Measurements from ENCODE around the gene IFI44L.

DNA sequence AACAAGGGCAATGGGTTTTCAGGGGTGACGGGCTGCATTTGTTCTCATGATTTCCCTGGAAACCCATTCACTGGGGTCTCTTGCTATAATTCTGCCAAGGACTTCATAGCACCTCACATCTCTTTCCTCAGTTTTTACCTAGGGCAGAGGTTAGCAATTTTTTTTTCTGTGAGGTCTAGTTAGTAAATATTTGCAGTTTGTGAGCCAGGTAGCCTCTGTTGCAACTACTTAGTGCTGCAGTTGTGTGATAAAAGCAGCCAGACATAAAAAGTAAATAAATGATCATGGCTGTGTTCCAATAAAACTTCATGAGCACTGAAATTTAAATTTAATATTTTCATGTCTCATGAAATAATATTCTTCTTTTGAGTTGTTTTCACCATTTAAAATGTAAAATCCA, 67.1 kb downstream of the IFI44L start:
- TF ChIP-seq YY1 (IDR thresholded peaks at IDR 0.05), result no peak
- TF ChIP-seq, protein P1, sequence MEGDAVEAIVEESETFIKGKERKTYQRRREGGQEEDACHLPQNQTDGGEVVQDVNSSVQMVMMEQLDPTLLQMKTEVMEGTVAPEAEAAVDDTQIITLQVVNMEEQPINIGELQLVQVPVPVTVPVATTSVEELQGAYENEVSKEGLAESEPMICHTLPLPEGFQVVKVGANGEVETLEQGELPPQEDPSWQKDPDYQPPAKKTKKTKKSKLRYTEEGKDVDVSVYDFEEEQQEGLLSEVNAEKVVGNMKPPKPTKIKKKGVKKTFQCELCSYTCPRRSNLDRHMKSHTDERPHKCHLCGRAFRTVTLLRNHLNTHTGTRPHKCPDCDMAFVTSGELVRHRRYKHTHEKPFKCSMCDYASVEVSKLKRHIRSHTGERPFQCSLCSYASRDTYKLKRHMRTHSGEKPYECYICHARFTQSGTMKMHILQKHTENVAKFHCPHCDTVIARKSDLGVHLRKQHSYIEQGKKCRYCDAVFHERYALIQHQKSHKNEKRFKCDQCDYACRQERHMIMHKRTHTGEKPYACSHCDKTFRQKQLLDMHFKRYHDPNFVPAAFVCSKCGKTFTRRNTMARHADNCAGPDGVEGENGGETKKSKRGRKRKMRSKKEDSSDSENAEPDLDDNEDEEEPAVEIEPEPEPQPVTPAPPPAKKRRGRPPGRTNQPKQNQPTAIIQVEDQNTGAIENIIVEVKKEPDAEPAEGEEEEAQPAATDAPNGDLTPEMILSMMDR (IDR thresholded peaks at IDR 0.05; ENCODE audit: low read depth, low read length, missing input control), result no peak
- TF ChIP-seq JUND (IDR thresholded peaks at IDR 0.05), result no peak
- TF ChIP-seq, protein P2, sequence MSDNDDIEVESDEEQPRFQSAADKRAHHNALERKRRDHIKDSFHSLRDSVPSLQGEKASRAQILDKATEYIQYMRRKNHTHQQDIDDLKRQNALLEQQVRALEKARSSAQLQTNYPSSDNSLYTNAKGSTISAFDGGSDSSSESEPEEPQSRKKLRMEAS (IDR thresholded peaks at IDR 0.05), result no peak
- TF ChIP-seq FOXA1 (IDR thresholded peaks at IDR 0.05), result no peak
- TF ChIP-seq, protein P3, sequence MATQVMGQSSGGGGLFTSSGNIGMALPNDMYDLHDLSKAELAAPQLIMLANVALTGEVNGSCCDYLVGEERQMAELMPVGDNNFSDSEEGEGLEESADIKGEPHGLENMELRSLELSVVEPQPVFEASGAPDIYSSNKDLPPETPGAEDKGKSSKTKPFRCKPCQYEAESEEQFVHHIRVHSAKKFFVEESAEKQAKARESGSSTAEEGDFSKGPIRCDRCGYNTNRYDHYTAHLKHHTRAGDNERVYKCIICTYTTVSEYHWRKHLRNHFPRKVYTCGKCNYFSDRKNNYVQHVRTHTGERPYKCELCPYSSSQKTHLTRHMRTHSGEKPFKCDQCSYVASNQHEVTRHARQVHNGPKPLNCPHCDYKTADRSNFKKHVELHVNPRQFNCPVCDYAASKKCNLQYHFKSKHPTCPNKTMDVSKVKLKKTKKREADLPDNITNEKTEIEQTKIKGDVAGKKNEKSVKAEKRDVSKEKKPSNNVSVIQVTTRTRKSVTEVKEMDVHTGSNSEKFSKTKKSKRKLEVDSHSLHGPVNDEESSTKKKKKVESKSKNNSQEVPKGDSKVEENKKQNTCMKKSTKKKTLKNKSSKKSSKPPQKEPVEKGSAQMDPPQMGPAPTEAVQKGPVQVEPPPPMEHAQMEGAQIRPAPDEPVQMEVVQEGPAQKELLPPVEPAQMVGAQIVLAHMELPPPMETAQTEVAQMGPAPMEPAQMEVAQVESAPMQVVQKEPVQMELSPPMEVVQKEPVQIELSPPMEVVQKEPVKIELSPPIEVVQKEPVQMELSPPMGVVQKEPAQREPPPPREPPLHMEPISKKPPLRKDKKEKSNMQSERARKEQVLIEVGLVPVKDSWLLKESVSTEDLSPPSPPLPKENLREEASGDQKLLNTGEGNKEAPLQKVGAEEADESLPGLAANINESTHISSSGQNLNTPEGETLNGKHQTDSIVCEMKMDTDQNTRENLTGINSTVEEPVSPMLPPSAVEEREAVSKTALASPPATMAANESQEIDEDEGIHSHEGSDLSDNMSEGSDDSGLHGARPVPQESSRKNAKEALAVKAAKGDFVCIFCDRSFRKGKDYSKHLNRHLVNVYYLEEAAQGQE (IDR thresholded peaks at IDR 0.05), result no peak
- TF ChIP-seq, protein P4, sequence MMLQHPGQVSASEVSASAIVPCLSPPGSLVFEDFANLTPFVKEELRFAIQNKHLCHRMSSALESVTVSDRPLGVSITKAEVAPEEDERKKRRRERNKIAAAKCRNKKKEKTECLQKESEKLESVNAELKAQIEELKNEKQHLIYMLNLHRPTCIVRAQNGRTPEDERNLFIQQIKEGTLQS (IDR thresholded peaks at IDR 0.05), result no peak
- peak in 1 of 2 donors; percentile 35 for TF ChIP-seq RXRA (IDR thresholded peaks at IDR 0.05)
- no peak for TF ChIP-seq EGR1 (IDR thresholded peaks at IDR 0.05; ENCODE audit: low read depth in 2 of 2)
- TF ChIP-seq RAD21 (IDR thresholded peaks at IDR 0.05), result peak in 1 of 2 donors; percentile 12
- TF ChIP-seq HNF4G (IDR thresholded peaks at IDR 0.05), result no peak
- no peak for TF ChIP-seq TAF1 (conservative IDR thresholded peaks at IDR 0.05)
- TF ChIP-seq GABPA (IDR thresholded peaks at IDR 0.05 in 1 of 2, conservative IDR thresholded peaks at IDR 0.05 in 1 of 2), result no peak
